Measurements from ENCODE around the gene LARP1B.

- TF ChIP-seq POLR2A (IDR thresholded peaks at IDR 0.05) (no peak), CTCF (IDR thresholded peaks at IDR 0.05) (no peak), POLR2AphosphoS5 (IDR thresholded peaks at IDR 0.05; ENCODE audit: insufficient read depth in 1 of 2, low read depth in 1 of 2) (no peak)
Observed at GRCh38 chr4:128176643-128177042, 115.5 kb downstream of the LARP1B start.
